Cerebellar nuclear complex (tissue), 1 donor: ENCODE results near the gene CEP85L.

Source experiments
- DNase-seq, 2 experiments: peaks; one replicate each; lab custom pipeline; 2025; lab: John Stamatoyannopoulos, UW

The CEP85L gene

GRCh38 chr6:118621799-118622470 is 29.5 kb downstream of the CEP85L start:
- no peak for DNase-seq

- DNase-seq = no peak
These were observed 31.2 kb downstream of the CEP85L start for GRCh38 chr6:118620202-118620601.

- peak in 1 of 2 experiments; percentile 10 for DNase-seq
These were observed 32.6 kb downstream of the CEP85L start for GRCh38 chr6:118618676-118619377.

- DNase-seq = no peak
These were observed 34.0 kb downstream of the CEP85L start for GRCh38 chr6:118617417-118617816.

- no peak for DNase-seq
These were observed 40.1 kb downstream of the CEP85L start for GRCh38 chr6:118611334-118611733.

GRCh38 chr6:118606858-118607257 is 44.5 kb downstream of the CEP85L start:
- DNase-seq = no peak

GRCh38 chr6:118606268-118606667 is 45.1 kb downstream of the CEP85L start:
- DNase-seq = no peak

GRCh38 chr6:118603372-118603771 is 48.0 kb downstream of the CEP85L start:
- no peak for DNase-seq

GRCh38 chr6:118602300-118602699 is 49.1 kb downstream of the CEP85L start:
- DNase-seq = no peak

GRCh38 chr6:118598324-118598723 is 53.1 kb downstream of the CEP85L start:
- no peak for DNase-seq

GRCh38 chr6:118597636-118598035 is 53.8 kb downstream of the CEP85L start:
- DNase-seq = no peak

GRCh38 chr6:118596774-118597320 is 54.5 kb downstream of the CEP85L start:
- DNase-seq = no peak

- no peak for DNase-seq
These were observed 56.5 kb downstream of the CEP85L start for GRCh38 chr6:118594877-118595276.

- no peak for DNase-seq
These were observed 59.5 kb downstream of the CEP85L start for GRCh38 chr6:118591897-118592296.

GRCh38 chr6:118589649-118590365 is 61.6 kb downstream of the CEP85L start:
- no peak for DNase-seq

- no peak for DNase-seq
These were observed 62.2 kb downstream of the CEP85L start for GRCh38 chr6:118589186-118589585.

GRCh38 chr6:118588626-118589025 is 62.8 kb downstream of the CEP85L start:
- DNase-seq = no peak

GRCh38 chr6:118586746-118587485 is 64.5 kb downstream of the CEP85L start:
- DNase-seq = no peak

- DNase-seq = no peak
These were observed 66.5 kb downstream of the CEP85L start for GRCh38 chr6:118584911-118585310.

- DNase-seq = no peak
These were observed 69.9 kb downstream of the CEP85L start for GRCh38 chr6:118581489-118581959.

GRCh38 chr6:118580585-118581419 is 70.6 kb downstream of the CEP85L start:
- DNase-seq = peak; percentile 5 to 69
